ENCODE data around the gene TANGO2. TPM values are rescaled to one million over a fixed set of nuclear protein-coding genes. Genes with fewer than 3 reads are reported as not detected.

Gene TANGO2
- total and polyA plus RNA-seq, 2 donors (not counting 1 experiment from before 2014, with no cell fraction given) = 75.5 to 75.6 TPM

DNA sequence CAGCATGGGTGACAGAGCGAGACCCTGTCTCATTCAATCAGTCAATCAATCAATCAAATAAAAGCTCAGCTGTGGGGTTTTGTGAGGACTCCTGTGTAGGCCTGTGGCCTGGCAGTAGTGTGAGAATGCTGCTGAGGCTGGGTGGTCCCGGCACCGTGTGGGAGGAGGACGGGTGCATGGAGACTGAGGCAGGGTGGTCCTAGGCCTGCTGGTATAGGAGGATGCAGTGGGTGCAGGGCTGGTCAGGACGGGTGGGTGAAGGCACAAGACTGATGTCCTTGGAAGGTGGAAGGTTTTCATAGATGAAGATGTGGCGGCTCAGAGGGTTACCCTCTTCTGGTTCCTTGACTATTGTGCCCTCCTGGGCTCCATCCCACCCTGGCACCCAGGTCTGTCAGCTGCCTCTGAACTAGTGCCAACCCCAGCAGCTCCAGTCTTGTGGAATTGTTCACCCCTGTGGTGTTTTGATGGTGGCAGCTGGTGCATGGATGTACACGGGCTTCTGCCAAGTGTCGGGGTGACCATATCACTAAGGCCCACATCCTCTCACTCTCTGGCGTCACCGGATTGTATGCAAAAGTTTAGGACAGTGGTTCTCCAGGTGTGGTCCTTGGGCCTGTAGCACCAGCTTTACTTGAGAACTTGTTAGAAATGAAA is 23.7 kb downstream of the TANGO2 start:
- H3K4me3 Mint-ChIP-seq = no peak overlapping the region
- Histone ChIP-seq H3K4me3 (ENCODE audit: control extremely low read depth in 1 of 5, extremely low read depth in 1 of 5, insufficient read depth in 1 of 5, low read depth in 2 of 5, low read length in 4 of 5) (no peak overlapping the region), H3K4me2 (replicated peaks; ENCODE audit: low read depth, low read length, poor library complexity, severe bottlenecking) (no peak overlapping the region), H3K27me3 (replicated peaks in 1 of 4; ENCODE audit: control extremely low read depth in 1 of 4, control insufficient read depth in 3 of 4, insufficient read depth in 4 of 4, low read length in 3 of 4) (no peaks in the 10 kb centered on the region), H4K20me1 (ENCODE audit: control insufficient read depth, insufficient read depth, low read length, poor library complexity, severe bottlenecking) (peaks cover 3% of the 10 kb centered on the region), H3K27ac (ENCODE audit: low read length in 2 of 2) (no peak overlapping the region), H3K79me2 (ENCODE audit: control insufficient read depth, insufficient read depth, low read length) (peaks cover 26% of the 10 kb centered on the region), H3K9me3 (ENCODE audit: control extremely low read depth in 1 of 3, control insufficient read depth in 2 of 3, insufficient read depth in 1 of 3, low read length in 2 of 3) (peaks cover 0 to 12% (median 0%) of the 10 kb centered on the region in 3 donors), H3K36me3 (replicated peaks in 1 of 2; ENCODE audit: control extremely low read depth in 1 of 2, control insufficient read depth in 1 of 2, extremely low read depth in 1 of 2, insufficient read depth in 2 of 2, low read length in 1 of 2) (peaks cover 0 to 48% of the 10 kb centered on the region in 2 experiments), H2AFZ (ENCODE audit: insufficient read depth, low read depth, low read length, poor library complexity, severe bottlenecking) (no peak overlapping the region), H3K4me1 (ENCODE audit: control insufficient read depth in 2 of 2, insufficient read depth in 2 of 2, low read length in 2 of 2) (no peaks in the 10 kb centered on the region), H3K9ac (ENCODE audit: low read length) (no peak overlapping the region)
- TF ChIP-seq, protein P1, sequence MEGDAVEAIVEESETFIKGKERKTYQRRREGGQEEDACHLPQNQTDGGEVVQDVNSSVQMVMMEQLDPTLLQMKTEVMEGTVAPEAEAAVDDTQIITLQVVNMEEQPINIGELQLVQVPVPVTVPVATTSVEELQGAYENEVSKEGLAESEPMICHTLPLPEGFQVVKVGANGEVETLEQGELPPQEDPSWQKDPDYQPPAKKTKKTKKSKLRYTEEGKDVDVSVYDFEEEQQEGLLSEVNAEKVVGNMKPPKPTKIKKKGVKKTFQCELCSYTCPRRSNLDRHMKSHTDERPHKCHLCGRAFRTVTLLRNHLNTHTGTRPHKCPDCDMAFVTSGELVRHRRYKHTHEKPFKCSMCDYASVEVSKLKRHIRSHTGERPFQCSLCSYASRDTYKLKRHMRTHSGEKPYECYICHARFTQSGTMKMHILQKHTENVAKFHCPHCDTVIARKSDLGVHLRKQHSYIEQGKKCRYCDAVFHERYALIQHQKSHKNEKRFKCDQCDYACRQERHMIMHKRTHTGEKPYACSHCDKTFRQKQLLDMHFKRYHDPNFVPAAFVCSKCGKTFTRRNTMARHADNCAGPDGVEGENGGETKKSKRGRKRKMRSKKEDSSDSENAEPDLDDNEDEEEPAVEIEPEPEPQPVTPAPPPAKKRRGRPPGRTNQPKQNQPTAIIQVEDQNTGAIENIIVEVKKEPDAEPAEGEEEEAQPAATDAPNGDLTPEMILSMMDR (IDR thresholded peaks at IDR 0.05) = no peak
- TF ChIP-seq EZH2 (IDR thresholded peaks at IDR 0.05; ENCODE audit: borderline replicate concordance, insufficient read depth, low read depth, low read length, poor library complexity, severe bottlenecking) = no peak
- intact Hi-C loops (cut with micrococcal nuclease) = no loop called here
- H3K4me1 Mint-ChIP-seq = peaks cover 2% of the 10 kb centered on the region
- WGBS (ENCODE audit: insufficient coverage) = 98% methylated on average over 5 of the region's 10 CpGs
- ChIA-PET CTCF (no interaction called here), POLR2A (interaction anchor here (0.7 kb wide), 1 partner anchor 102 kb away, joined by 6 read pairs; no protein-coding TSS in a partner anchor)
- peak overlapping the region; percentile 5 for H3K27ac Mint-ChIP-seq
- no peaks in the 10 kb centered on the region for H3K9me3 Mint-ChIP-seq (ENCODE audit: insufficient read depth)
- no peak for ATAC-seq (ENCODE audit: low read depth)
- DNase-seq = no peak
- H3K27me3 Mint-ChIP-seq = no peaks in the 10 kb centered on the region

DNA sequence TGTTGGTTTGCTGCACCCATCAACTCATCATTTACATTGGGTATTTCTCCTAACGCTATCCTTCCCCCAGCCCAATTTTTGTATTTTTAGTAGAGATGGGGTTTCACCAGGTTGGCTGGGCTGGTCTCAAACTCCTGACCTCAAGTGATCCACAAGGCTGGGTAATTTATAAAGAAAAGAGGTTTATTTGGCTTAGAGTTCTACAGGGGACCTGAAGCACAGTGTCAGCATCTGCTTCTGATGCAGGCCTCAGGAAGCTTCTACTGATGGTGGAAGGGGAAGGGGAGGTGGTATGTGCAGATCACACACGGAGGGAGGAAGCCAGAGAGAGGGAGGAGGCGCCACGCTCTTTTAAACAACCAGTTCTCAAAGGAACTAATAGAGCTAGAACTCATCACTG is 25.8 kb downstream of the TANGO2 start:
- peaks cover 18% of the 10 kb centered on the region for H3K79me2 ChIP-seq (ENCODE audit: control insufficient read depth, insufficient read depth, low read length)
- ChIA-PET POLR2A (no interaction called here), CTCF (interaction anchor here (1.1 kb wide), 1 partner anchor 136 kb away, joined by 3 read pairs; no protein-coding TSS in a partner anchor)
- WGBS (ENCODE audit: insufficient coverage) = no CpG with 5 or more reads among the region's 4 CpGs
- H3K27me3 ChIP-seq (replicated peaks in 1 of 4; ENCODE audit: control extremely low read depth in 1 of 4, control insufficient read depth in 3 of 4, insufficient read depth in 4 of 4, low read length in 3 of 4) = no peaks in the 10 kb centered on the region
- intact Hi-C loops (cut with micrococcal nuclease) = no loop called here
- Mint-ChIP-seq H3K27me3 (no peaks in the 10 kb centered on the region), H3K27ac (no peak overlapping the region), H3K9me3 (ENCODE audit: insufficient read depth) (no peaks in the 10 kb centered on the region), H3K4me1 (peaks cover 2% of the 10 kb centered on the region), H3K4me3 (no peak overlapping the region)
- no peak overlapping the region for H3K4me3 ChIP-seq (ENCODE audit: control extremely low read depth in 1 of 5, extremely low read depth in 1 of 5, insufficient read depth in 1 of 5, low read depth in 2 of 5, low read length in 4 of 5)
- H3K27ac ChIP-seq (ENCODE audit: low read length in 2 of 2) = no peak overlapping the region
- H3K9me3 ChIP-seq (ENCODE audit: control extremely low read depth in 1 of 3, control insufficient read depth in 2 of 3, insufficient read depth in 1 of 3, low read length in 2 of 3) = peaks cover 0 to 12% (median 0%) of the 10 kb centered on the region in 3 donors
- TF ChIP-seq EZH2 (IDR thresholded peaks at IDR 0.05; ENCODE audit: borderline replicate concordance, insufficient read depth, low read depth, low read length, poor library complexity, severe bottlenecking) = no peak
- TF ChIP-seq, protein P1 (IDR thresholded peaks at IDR 0.05) = no peak
- ATAC-seq (ENCODE audit: low read depth) (no peak), DNase-seq (no peak)
- H3K36me3 ChIP-seq (replicated peaks in 1 of 2; ENCODE audit: control extremely low read depth in 1 of 2, control insufficient read depth in 1 of 2, extremely low read depth in 1 of 2, insufficient read depth in 2 of 2, low read length in 1 of 2) = peaks cover 0 to 42% of the 10 kb centered on the region in 2 experiments
- H2AFZ ChIP-seq (ENCODE audit: insufficient read depth, low read depth, low read length, poor library complexity, severe bottlenecking) = no peak overlapping the region
- H3K4me1 ChIP-seq (ENCODE audit: control insufficient read depth in 2 of 2, insufficient read depth in 2 of 2, low read length in 2 of 2) = no peaks in the 10 kb centered on the region
- peaks cover 3% of the 10 kb centered on the region for H4K20me1 ChIP-seq (ENCODE audit: control insufficient read depth, insufficient read depth, low read length, poor library complexity, severe bottlenecking)
- no peak overlapping the region for H3K9ac ChIP-seq (ENCODE audit: low read length)
- no peak overlapping the region for H3K4me2 ChIP-seq (replicated peaks; ENCODE audit: low read depth, low read length, poor library complexity, severe bottlenecking)

All from B cell (primary cell).